Measurements from ENCODE around the gene WDR83.
"Not testable (repeated sequence)": the region's sequence is repeated elsewhere in the genome, so short reads cannot be mapped to it uniquely, and the experiment has no call there.

WDR83 gene

GRCh38 chr19:12695096-12695495, 28.5 kb downstream of the WDR83 start:
- DNase-seq (ENCODE audit: extremely low read depth, low read depth) = no peak
- peak overlapping the region; percentile 84 for H3K4me3 ChIP-seq (replicated peaks; ENCODE audit: low read depth, low read length)
- no peak for TF ChIP-seq CTCF (IDR thresholded peaks at IDR 0.05; ENCODE audit: low read depth, low read length, missing control alignments)

- DNase-seq (ENCODE audit: extremely low read depth, low read depth) = no peak
- H3K4me3 ChIP-seq (replicated peaks; ENCODE audit: low read depth, low read length) = peak overlapping the region; percentile 84
- no peak for TF ChIP-seq CTCF (IDR thresholded peaks at IDR 0.05; ENCODE audit: low read depth, low read length, missing control alignments)
Measured at GRCh38 chr19:12695514-12695913, 28.9 kb downstream of the WDR83 start.

- H3K4me3 ChIP-seq (replicated peaks; ENCODE audit: low read depth, low read length) = peak overlapping the region; percentile 84
Measured at GRCh38 chr19:12695997-12696365, 29.4 kb downstream of the WDR83 start.

GRCh38 chr19:12696366-12697335, 30.0 kb downstream of the WDR83 start, which contains the start of gene FBXW9:
Gene FBXW9, minus strand, starts transcription at chr19:12696631. Its CDS starts 50 bp downstream, at chr19:12696581.
- peak; percentile 87 for DNase-seq (ENCODE audit: extremely low read depth, low read depth)
- peak within 1 kb of the TSS; percentile 84 for H3K4me3 ChIP-seq (replicated peaks; ENCODE audit: low read depth, low read length)
- no peak for TF ChIP-seq CTCF (IDR thresholded peaks at IDR 0.05; ENCODE audit: low read depth, low read length, missing control alignments)

More at GRCh38 chr19:12695997-12696365, 29.4 kb downstream of the WDR83 start:
- no peak for DNase-seq (ENCODE audit: extremely low read depth, low read depth)
- no peak for TF ChIP-seq CTCF (IDR thresholded peaks at IDR 0.05; ENCODE audit: low read depth, low read length, missing control alignments)

GRCh38 chr19:12697425-12697824, 30.8 kb downstream of the WDR83 start:
- not testable (repeated sequence) for DNase-seq (ENCODE audit: extremely low read depth, low read depth)
- H3K4me3 ChIP-seq (replicated peaks; ENCODE audit: low read depth, low read length) = peak overlapping the region; percentile 84

- TF ChIP-seq CTCF (IDR thresholded peaks at IDR 0.05; ENCODE audit: low read depth, low read length, missing control alignments) = no peak
- no peak overlapping the region for H3K4me3 ChIP-seq (replicated peaks; ENCODE audit: low read depth, low read length)
- no peak for DNase-seq (ENCODE audit: extremely low read depth, low read depth)
Measured at GRCh38 chr19:12698138-12698537, 31.5 kb downstream of the WDR83 start.

GRCh38 chr19:12701596-12702282, 35.1 kb downstream of the WDR83 start:
- DNase-seq (ENCODE audit: extremely low read depth, low read depth) = no peak
- TF ChIP-seq CTCF (IDR thresholded peaks at IDR 0.05; ENCODE audit: low read depth, low read length, missing control alignments) = no peak
- no peak overlapping the region for H3K4me3 ChIP-seq (replicated peaks; ENCODE audit: low read depth, low read length)
